OCI-LY3 (cell line): ENCODE data around the gene ITGA4.

Experiments
- H2AFZ ChIP-seq: fragments of 200-600, 300-600 bp; shearing (Covaris generic); 2 replicates; pipeline ENCODE4 v1.6.0; 2014; ENCODE audit warnings: antibody characterized with exemption, low read depth, low read length
- H3K27ac ChIP-seq: fragments of 200-600, 300-600 bp; sonication (generic); 2 replicates; pipeline ENCODE4 v1.5.1; 2014; ENCODE audit warnings: mild to moderate bottlenecking, low read length, moderate library complexity, mixed read lengths
- H3K27me3 ChIP-seq: fragments of 200-600, 300-600 bp; sonication (generic); 2 replicates; pipeline ENCODE4 v1.6.1; 2014; ENCODE audit warnings: low read depth, low read length, mixed read lengths
- H3K36me3 ChIP-seq: fragments of 200-600, 300-600 bp; sonication (generic); replicated peaks from 2 replicates; pipeline ENCODE3; 2014; ENCODE audit warnings: low read depth, low read length, mixed read lengths
- H3K4me1 ChIP-seq: fragments of 300-600, 200-600 bp; sonication (generic); 2 replicates; pipeline ENCODE4 v1.6.1; 2014; ENCODE audit warnings: low read length, mixed read lengths
- H3K4me2 ChIP-seq: fragments of 200-600, 300-600 bp; sonication (generic); 2 replicates; pipeline ENCODE4 v1.6.1; 2014; ENCODE audit warnings: low read length, mixed read lengths
- H3K4me3 ChIP-seq: fragments of 300-600, 200-600 bp; sonication (generic); 2 replicates; pipeline ENCODE4 v1.5.1; 2014; ENCODE audit warnings: antibody characterized with exemption, mild to moderate bottlenecking, low read length, moderate library complexity
- H3K79me2 ChIP-seq: fragments of 300-600, 200-600 bp; shearing (Covaris generic); 2 replicates; pipeline ENCODE4 v1.6.1; 2014; ENCODE audit warnings: mild to moderate bottlenecking, low read length, mixed read lengths
- H3K9ac ChIP-seq: fragments of 300-600, 200-600 bp; shearing (Covaris generic); 2 replicates; pipeline ENCODE4 v1.6.0; 2014; ENCODE audit warnings: mild to moderate bottlenecking, low read length, moderate library complexity
- H3K9me3 ChIP-seq: fragments of 200-600, 300-600 bp; shearing (Covaris generic); 2 replicates; pipeline ENCODE4 v1.6.1; 2014; ENCODE audit warnings: low read length, mixed read lengths; ENCODE audit not compliant: insufficient read depth
- H4K20me1 ChIP-seq: fragments of 200-600, 300-600 bp; sonication (generic); 2 replicates; pipeline ENCODE4 v1.6.1; 2016; ENCODE audit warnings: low read length, mixed read lengths; ENCODE audit not compliant: insufficient read depth
- CTCF ChIP-seq: fragments of 200-600, 300-600 bp; sonication (generic); IDR thresholded peaks from 2 replicates; pipeline ENCODE4 v1.5.1; 2014; ENCODE audit warnings: antibody characterized with exemption, low read length, low read depth
- EZH2phosphoT487 ChIP-seq: fragments of 200-600 bp; shearing (Covaris generic); IDR thresholded peaks from 2 replicates; pipeline ENCODE4 v1.6.1; 2018; ENCODE audit warnings: antibody characterized with exemption, mixed run types, low read depth

ITGA4 gene

GRCh38 chr2:181440344-181440743, 16.8 kb upstream of the ITGA4 start:
- H3K79me2 ChIP-seq, result no peaks in the 10 kb centered on the region
- H3K4me1 ChIP-seq, result no peaks in the 10 kb centered on the region
- no peaks in the 10 kb centered on the region for H4K20me1 ChIP-seq
- H3K4me3 ChIP-seq, result no peak overlapping the region
- H3K4me2 ChIP-seq, result no peak overlapping the region
- H3K36me3 ChIP-seq, result no peaks in the 10 kb centered on the region
- H3K9me3 ChIP-seq, result no peaks in the 10 kb centered on the region
- no peak for TF ChIP-seq CTCF
- no peak for TF ChIP-seq EZH2phosphoT487
- H3K27me3 ChIP-seq, result no peaks in the 10 kb centered on the region
- H2AFZ ChIP-seq, result no peak overlapping the region
- H3K9ac ChIP-seq, result no peak overlapping the region
- no peak overlapping the region for H3K27ac ChIP-seq

- Histone ChIP-seq H2AFZ (no peak overlapping the region), H3K36me3 (no peaks in the 10 kb centered on the region), H3K4me1 (no peaks in the 10 kb centered on the region), H3K9me3 (no peaks in the 10 kb centered on the region), H4K20me1 (no peaks in the 10 kb centered on the region), H3K4me2 (no peak overlapping the region), H3K27ac (no peak overlapping the region), H3K27me3 (no peaks in the 10 kb centered on the region), H3K79me2 (no peaks in the 10 kb centered on the region), H3K4me3 (no peak overlapping the region), H3K9ac (no peak overlapping the region)
- TF ChIP-seq CTCF (no peak), EZH2phosphoT487 (no peak)
These were observed 16.3 kb upstream of the ITGA4 start for GRCh38 chr2:181440919-181441318.

GRCh38 chr2:181441670-181442069, 15.5 kb upstream of the ITGA4 start:
- Histone ChIP-seq H4K20me1 (no peaks in the 10 kb centered on the region), H2AFZ (no peak overlapping the region), H3K36me3 (no peaks in the 10 kb centered on the region), H3K9ac (no peak overlapping the region), H3K9me3 (no peaks in the 10 kb centered on the region), H3K27ac (no peak overlapping the region), H3K4me3 (no peak overlapping the region), H3K4me2 (no peak overlapping the region), H3K79me2 (no peaks in the 10 kb centered on the region), H3K4me1 (no peaks in the 10 kb centered on the region), H3K27me3 (no peaks in the 10 kb centered on the region)
- no peak for TF ChIP-seq CTCF
- TF ChIP-seq EZH2phosphoT487, result no peak

- no peaks in the 10 kb centered on the region for H3K9me3 ChIP-seq
- no peaks in the 10 kb centered on the region for H3K79me2 ChIP-seq
- TF ChIP-seq EZH2phosphoT487 (no peak), CTCF (no peak)
- no peak overlapping the region for H3K4me2 ChIP-seq
- H3K4me1 ChIP-seq, result no peaks in the 10 kb centered on the region
- no peaks in the 10 kb centered on the region for H3K27me3 ChIP-seq
- H3K27ac ChIP-seq, result no peak overlapping the region
- no peak overlapping the region for H3K9ac ChIP-seq
- H4K20me1 ChIP-seq, result no peaks in the 10 kb centered on the region
- no peak overlapping the region for H3K4me3 ChIP-seq
- no peak overlapping the region for H2AFZ ChIP-seq
- H3K36me3 ChIP-seq, result no peaks in the 10 kb centered on the region
These were observed 12.5 kb upstream of the ITGA4 start for GRCh38 chr2:181444654-181445053.
